Measurements from ENCODE around the gene PIK3R6.
"Not testable (repeated sequence)": the region's sequence is repeated elsewhere in the genome, so short reads cannot be mapped to it uniquely, and the experiment has no call there.

PIK3R6 gene

GRCh38 chr17:8872705-8873435, 5.4 kb upstream of the PIK3R6 start:
- no peak for DNase-seq

- DNase-seq = no peak
Measured at GRCh38 chr17:8872036-8872704, 4.7 kb upstream of the PIK3R6 start.

- no peak for DNase-seq
Measured at GRCh38 chr17:8871081-8871581, 3.7 kb upstream of the PIK3R6 start.

- no peak for DNase-seq
Measured at GRCh38 chr17:8870406-8871040, 3.0 kb upstream of the PIK3R6 start.

- DNase-seq = no peak
Measured at GRCh38 chr17:8869114-8869815, 1.8 kb upstream of the PIK3R6 start.

- no peak for DNase-seq
Measured at GRCh38 chr17:8868529-8868951, 1.1 kb upstream of the PIK3R6 start.

- DNase-seq = no peak
Measured at GRCh38 chr17:8868092-8868491, 618 bp upstream of the PIK3R6 start.

- no peak for DNase-seq
Measured at GRCh38 chr17:8865811-8866210, 1.7 kb downstream of the PIK3R6 start.

- DNase-seq = no peak
Measured at GRCh38 chr17:8865385-8865784, 2.1 kb downstream of the PIK3R6 start.

GRCh38 chr17:8862213-8863056, 5.0 kb downstream of the PIK3R6 start:
- DNase-seq = no peak

GRCh38 chr17:8861495-8862181, 5.8 kb downstream of the PIK3R6 start:
- no peak for DNase-seq

GRCh38 chr17:8859804-8860430, 7.6 kb downstream of the PIK3R6 start:
- no peak for DNase-seq

GRCh38 chr17:8859027-8859803, 8.3 kb downstream of the PIK3R6 start:
- no peak for DNase-seq

GRCh38 chr17:8857919-8858318, 9.6 kb downstream of the PIK3R6 start:
- DNase-seq = no peak

GRCh38 chr17:8856869-8857575, 10.5 kb downstream of the PIK3R6 start:
- DNase-seq = no peak

- DNase-seq = not testable (repeated sequence)
Measured at GRCh38 chr17:8856205-8856603, 11.3 kb downstream of the PIK3R6 start.

GRCh38 chr17:8855477-8856204, 11.8 kb downstream of the PIK3R6 start:
- no peak for DNase-seq

- no peak for DNase-seq
Measured at GRCh38 chr17:8851600-8851999, 15.9 kb downstream of the PIK3R6 start.

All from activated CD4-positive, CD25-positive, alpha-beta regulatory T cell (primary cell).